Measurements from ENCODE around the gene FOXD1. TPM values are rescaled to one million over a fixed set of nuclear protein-coding genes. Genes with fewer than 3 reads are reported as not detected.

Gene FOXD1
- total RNA-seq, 1 donor from 2014 or later: 0.09 TPM

- Mint-ChIP-seq H3K4me3 (no peak overlapping the region), H3K27ac (no peak overlapping the region), H3K36me3 (ENCODE audit: low read depth) (no peaks in the 10 kb centered on the region), H3K4me1 (peaks cover 2% of the 10 kb centered on the region), H3K27me3 (peaks cover 59% of the 10 kb centered on the region), H3K9me3 (no peaks in the 10 kb centered on the region)
- POLR2A ChIA-PET: no interaction called here
- CTCF ChIA-PET: no interaction called here
- ATAC-seq (ENCODE audit: low read depth): no peak
- no peak for DNase-seq
- intact Hi-C loops (cut with micrococcal nuclease): no loop called here
- no peak for TF ChIP-seq CTCF (IDR thresholded peaks at IDR 0.05)
Observed at GRCh38 chr5:73422164-73422563, 26.4 kb downstream of the FOXD1 start.

DNA sequence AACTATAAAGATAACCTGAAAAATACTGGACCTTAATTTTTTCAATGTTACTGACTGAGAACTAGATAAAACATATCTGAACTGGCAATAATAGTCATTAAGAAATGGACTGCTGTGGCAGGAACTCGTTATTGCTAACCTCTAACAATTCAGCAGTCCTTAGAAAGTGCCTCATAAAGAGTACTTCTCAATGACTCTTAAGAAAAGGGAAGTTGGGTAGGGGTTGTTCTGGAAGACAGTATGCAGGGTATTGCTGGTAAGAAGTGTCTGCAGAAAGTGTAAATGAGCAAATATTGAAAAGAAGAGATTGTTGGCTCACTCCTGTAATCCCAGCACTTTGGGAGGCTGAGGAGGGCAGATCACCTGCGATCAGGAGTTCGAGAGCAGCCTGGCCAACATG, 27.9 kb downstream of the FOXD1 start:
- Mint-ChIP-seq H3K27ac (no peak overlapping the region), H3K4me3 (no peak overlapping the region)
- CTCF ChIA-PET: no interaction called here

DNA sequence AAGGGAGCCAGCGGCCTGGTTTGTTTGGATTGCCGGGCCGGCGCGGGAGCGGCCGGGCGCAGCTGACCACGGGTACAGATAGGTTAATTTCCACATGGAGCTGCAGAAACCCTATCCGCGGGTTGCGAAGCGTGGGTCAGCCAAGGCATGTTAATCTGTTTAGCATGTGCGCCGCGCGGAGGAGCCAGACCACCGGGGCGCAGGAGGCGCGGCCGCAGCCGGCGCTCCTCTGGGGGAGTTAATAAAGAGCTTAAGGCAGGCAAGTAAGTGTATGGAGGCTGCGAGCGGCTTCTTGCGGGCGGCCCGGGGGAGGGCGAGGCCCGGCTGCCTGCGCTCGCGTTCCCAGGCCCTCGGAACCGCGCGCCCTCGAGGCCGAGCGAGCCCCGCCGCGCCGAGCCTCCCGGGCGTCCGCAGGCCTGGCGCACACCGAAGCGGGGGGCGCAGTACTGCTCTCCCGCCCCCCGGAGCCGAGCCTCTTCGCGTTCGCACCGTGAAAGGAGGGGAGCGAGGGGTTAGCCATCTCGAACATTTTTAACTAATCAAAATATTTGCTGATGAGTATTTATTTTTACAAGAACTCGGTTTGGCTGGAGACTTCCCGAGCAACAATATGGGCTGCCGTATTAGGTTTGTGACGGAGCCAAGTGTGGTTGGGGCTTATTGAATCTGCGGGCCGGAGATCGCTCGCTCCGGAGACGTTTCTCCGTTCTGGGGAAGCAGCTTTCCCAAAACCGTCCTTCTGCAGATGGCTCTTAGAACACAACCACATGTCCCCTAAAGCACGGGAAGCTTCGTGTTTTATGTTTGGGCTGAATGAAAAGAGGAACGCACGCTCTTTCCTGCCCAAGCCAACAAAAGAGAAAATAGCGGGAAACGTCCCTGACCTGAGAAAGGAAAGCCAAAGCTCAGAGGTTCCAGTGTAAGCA, 28.8 kb downstream of the FOXD1 start:
- H3K27ac Mint-ChIP-seq: no peak overlapping the region
- H3K4me3 Mint-ChIP-seq: no peak overlapping the region
- no peaks in the 10 kb centered on the region for H3K36me3 Mint-ChIP-seq (ENCODE audit: low read depth)
- ChIA-PET CTCF (no interaction called here), POLR2A (no interaction called here)
- ATAC-seq (ENCODE audit: low read depth) (no peak), DNase-seq (no peak)
- no peak for TF ChIP-seq CTCF (IDR thresholded peaks at IDR 0.05)
- intact Hi-C loops (cut with micrococcal nuclease): no loop called here
- H3K4me1 Mint-ChIP-seq: peaks cover 2% of the 10 kb centered on the region
- H3K27me3 Mint-ChIP-seq: peaks cover 71% of the 10 kb centered on the region
- H3K9me3 Mint-ChIP-seq: peaks cover 2% of the 10 kb centered on the region

More for the DNA sequence above, 27.9 kb downstream of the FOXD1 start:
- POLR2A ChIA-PET: no interaction called here
- intact Hi-C loops (cut with micrococcal nuclease): no loop called here
- peaks cover 68% of the 10 kb centered on the region for H3K27me3 Mint-ChIP-seq
- peaks cover 2% of the 10 kb centered on the region for H3K4me1 Mint-ChIP-seq
- no peaks in the 10 kb centered on the region for H3K36me3 Mint-ChIP-seq (ENCODE audit: low read depth)
- no peak for TF ChIP-seq CTCF (IDR thresholded peaks at IDR 0.05)
- no peaks in the 10 kb centered on the region for H3K9me3 Mint-ChIP-seq
- DNase-seq: no peak
- no peak for ATAC-seq (ENCODE audit: low read depth)

DNA sequence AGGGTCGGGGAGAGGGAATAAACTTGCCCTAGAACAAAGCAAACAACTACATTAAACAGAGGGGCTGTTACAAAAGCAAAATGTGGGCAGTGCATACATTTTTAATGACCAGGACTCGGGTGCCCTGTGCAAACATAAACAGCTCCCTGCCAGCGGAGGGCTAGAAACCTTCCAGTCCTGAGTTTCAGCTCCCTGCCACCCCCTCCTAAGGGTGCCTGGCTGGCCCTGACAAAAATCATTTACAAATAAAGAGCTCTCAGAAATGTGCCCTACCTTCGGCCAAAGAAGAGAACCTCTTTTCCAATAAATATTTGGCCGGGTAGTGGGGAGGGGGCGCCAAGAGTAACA, 29.5 kb downstream of the FOXD1 start:
- TF ChIP-seq CTCF (IDR thresholded peaks at IDR 0.05): no peak
- CTCF ChIA-PET: no interaction called here
- H3K4me3 Mint-ChIP-seq: no peak overlapping the region
- H3K9me3 Mint-ChIP-seq: peaks cover 4% of the 10 kb centered on the region
- intact Hi-C loops (cut with micrococcal nuclease): no loop called here
- ATAC-seq (ENCODE audit: low read depth): no peak
- no peak for DNase-seq
- no peaks in the 10 kb centered on the region for H3K36me3 Mint-ChIP-seq (ENCODE audit: low read depth)
- H3K27me3 Mint-ChIP-seq: peaks cover 72% of the 10 kb centered on the region
- peaks cover 2% of the 10 kb centered on the region for H3K4me1 Mint-ChIP-seq
- H3K27ac Mint-ChIP-seq: no peak overlapping the region
- POLR2A ChIA-PET: no interaction called here

DNA sequence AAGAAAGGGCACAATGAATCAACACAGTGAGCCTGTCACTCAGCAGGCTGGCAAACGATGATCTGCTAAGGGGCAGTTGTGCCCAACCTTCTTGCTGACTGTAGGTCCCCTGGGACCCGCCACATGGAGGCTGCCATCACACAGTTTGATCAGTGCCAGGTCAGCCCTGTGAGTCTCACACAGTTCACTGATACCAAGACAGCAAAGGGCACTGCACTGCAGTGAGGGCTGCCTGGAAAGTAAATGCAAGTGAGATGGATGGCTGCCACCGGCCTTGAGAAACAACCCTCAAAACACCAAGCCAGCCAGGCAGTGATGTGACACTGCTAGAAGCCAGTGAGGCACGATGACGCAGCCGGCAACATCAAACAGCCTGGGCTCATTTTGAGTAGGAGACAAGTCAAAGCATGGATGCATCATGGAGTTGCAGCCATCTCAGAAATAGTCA, 30.3 kb downstream of the FOXD1 start:
- POLR2A ChIA-PET: no interaction called here
- Mint-ChIP-seq H3K36me3 (ENCODE audit: low read depth) (no peaks in the 10 kb centered on the region), H3K9me3 (peaks cover 4% of the 10 kb centered on the region), H3K27me3 (peaks cover 72% of the 10 kb centered on the region), H3K4me1 (peaks cover 2% of the 10 kb centered on the region), H3K4me3 (no peak overlapping the region), H3K27ac (no peak overlapping the region)
- CTCF ChIA-PET: no interaction called here
- no peak for ATAC-seq (ENCODE audit: low read depth)
- intact Hi-C loops (cut with micrococcal nuclease): no loop called here
- no peak for TF ChIP-seq CTCF (IDR thresholded peaks at IDR 0.05)
- no peak for DNase-seq
